Skeletal muscle satellite cell (primary cell): ENCODE data around the gene U2AF1L4. TPM values are rescaled to one million over a fixed set of nuclear protein-coding genes. Genes with fewer than 3 reads are reported as not detected.

Experiments used
- H3K27me3 ChIP-seq: 2 replicates; pipeline ENCODE4 v1.7.0; 2013; ENCODE audit warnings: low read length; ENCODE audit not compliant: control insufficient read depth, insufficient read depth
- H3K36me3 ChIP-seq: 2 replicates; pipeline ENCODE4 v1.7.0; 2013; ENCODE audit warnings: mild to moderate bottlenecking, control low read depth, low read length; ENCODE audit not compliant: insufficient read depth
- H3K4me1 ChIP-seq: 2 replicates; pipeline ENCODE4 v1.7.0; 2013; ENCODE audit warnings: low read length; ENCODE audit not compliant: control insufficient read depth, insufficient read depth
- H3K4me2 ChIP-seq: 2 replicates; pipeline ENCODE4 v1.7.0; 2013; ENCODE audit warnings: mild to moderate bottlenecking, low read length
- H3K4me3 ChIP-seq: 2 replicates; pipeline ENCODE4 v1.7.0; 2013; ENCODE audit warnings: low read length
- H3K9ac ChIP-seq: 2 replicates; pipeline ENCODE4 v1.7.0; 2013; ENCODE audit warnings: mild to moderate bottlenecking, low read depth, low read length, moderate library complexity
- H3K9me3 ChIP-seq: replicated peaks from 2 replicates; pipeline ENCODE4 v1.7.0; 2013; ENCODE audit warnings: mild to moderate bottlenecking, control low read depth, low read length
- total RNA-seq: library from RNA; depleted of rRNA; stranded (reverse); fragments of >200 nt; gene quantifications from 2 replicates; pipeline ENCODE4 v1.2.3, GENCODE V29; 2012; rRNA removed

The U2AF1L4 gene, protein sequence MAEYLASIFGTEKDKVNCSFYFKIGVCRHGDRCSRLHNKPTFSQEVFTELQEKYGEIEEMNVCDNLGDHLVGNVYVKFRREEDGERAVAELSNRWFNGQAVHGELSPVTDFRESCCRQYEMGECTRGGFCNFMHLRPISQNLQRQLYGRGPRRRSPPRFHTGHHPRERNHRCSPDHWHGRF
- total RNA-seq: 2.4 and 9.1 TPM in 2 replicates

DNA sequence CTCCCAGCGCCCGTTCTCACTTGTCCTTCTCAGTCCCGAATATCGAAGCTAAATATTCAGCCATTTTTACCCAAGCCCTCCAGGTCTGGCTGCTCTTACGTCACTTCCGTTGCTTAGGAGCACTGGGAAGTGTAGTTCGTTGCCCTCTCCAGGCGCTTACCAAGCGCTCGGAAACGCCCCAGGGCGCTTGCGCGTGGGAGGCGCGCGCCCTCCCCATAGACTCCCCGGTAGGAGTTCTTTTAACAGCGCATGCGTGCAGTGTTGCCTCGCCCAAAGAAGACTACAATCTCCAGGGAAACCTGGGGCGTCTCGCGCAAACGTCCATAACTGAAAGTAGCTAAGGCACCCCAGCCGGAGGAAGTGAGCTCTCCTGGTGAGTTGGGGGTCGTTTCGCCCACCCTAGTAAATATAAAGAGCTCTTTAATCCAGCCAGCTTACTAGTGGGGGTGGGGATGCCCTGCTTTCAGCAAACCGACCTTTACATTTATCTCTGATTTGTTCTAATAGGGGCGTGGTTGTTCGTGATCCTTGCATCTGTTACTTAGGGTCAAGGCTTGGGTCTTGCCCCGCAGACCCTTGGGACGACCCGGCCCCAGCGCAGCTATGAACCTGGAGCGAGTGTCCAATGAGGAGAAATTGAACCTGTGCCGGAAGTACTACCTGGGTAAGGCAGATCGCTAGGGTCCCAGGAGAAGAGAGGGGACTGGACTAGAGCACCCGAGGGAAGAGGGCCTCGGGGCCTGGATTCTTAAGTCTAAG is at the start of gene U2AF1L4, which contains the start of gene PSENEN:
U2AF1L4 (minus strand) TSS at position 91 of the 759 bp plus-strand sequence; CDS start at position 64, 27 bp downstream.
PSENEN (plus strand) TSS at position 324 of the 759 bp plus-strand sequence; CDS start at position 604, 280 bp downstream.
- Histone ChIP-seq H3K4me3 (peak within 1 kb of the TSS; percentile 85), H3K36me3 (peaks cover 4% of the 10 kb centered on the region), H3K9me3 (no peaks in the 10 kb centered on the region), H3K4me1 (peaks cover 22% of the 10 kb centered on the region), H3K9ac (peak within 1 kb of the TSS; percentile 89), H3K27me3 (no peaks in the 10 kb centered on the region), H3K4me2 (peak within 1 kb of the TSS; percentile 95)

DNA sequence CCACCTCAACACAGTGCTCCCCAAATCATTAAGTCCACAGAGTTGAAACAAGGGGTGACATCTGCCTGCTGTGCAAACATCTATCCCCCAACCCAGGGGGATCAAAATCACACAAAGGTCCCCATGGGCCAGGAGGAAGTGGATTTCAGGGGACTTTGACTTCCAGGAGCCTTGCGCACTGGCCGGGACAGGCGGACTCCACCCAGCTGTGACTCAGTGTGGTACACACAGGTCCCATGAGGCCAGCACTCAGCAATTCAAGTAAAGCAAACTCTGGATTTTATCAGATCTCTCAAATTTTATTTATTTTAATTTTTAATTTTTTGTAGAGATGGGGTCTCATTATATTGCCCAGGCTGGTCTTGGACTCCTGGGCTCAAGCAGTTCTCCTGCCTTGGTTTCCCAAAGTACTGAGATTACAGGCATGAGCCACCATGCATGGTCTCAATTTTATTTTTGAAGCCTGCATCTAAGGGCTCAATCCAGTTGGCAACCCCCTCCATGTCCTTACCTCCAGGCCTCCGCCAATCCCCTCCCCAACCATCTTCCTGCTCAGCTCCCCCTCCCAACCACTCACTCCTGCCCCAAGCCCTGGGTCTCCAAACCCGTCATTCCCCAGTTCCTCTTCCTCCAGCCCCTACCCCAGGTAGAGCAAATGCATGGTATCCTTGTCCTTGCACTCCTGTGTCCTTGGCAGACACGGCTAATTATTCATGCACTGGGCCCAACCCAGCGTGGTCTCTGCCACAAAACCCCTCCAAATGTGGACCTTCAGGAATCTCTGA is 48.4 kb upstream of the U2AF1L4 start:
- no peak overlapping the region for H3K4me3 ChIP-seq

DNA sequence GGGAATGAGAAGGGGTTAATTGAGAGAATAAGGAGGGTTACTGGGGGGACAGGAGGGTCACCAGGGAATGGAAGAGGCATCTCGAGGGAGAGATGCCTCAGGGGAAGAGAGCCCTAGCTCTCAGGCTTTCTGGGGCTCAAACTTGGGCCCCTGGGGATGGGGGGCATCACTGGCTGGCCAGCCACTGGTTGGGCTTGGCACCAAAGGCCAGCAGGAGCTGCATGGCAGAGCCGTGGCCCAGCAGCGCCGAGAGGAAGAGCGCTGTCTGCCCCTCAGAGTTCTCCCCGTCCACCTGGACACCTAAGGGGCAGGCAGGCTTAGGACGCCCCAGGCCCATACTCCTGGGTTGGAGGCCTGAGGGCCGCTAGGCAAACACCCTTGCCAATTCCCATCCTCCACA is 47.7 kb upstream of the U2AF1L4 start:
- H3K27me3 ChIP-seq: peaks cover 21% of the 10 kb centered on the region
- H3K36me3 ChIP-seq: no peaks in the 10 kb centered on the region
- H3K9me3 ChIP-seq: no peaks in the 10 kb centered on the region
- no peak overlapping the region for H3K4me3 ChIP-seq
- no peak overlapping the region for H3K9ac ChIP-seq
- H3K4me1 ChIP-seq: peaks cover 4% of the 10 kb centered on the region
- H3K4me2 ChIP-seq: no peak overlapping the region

More for the DNA sequence above, 48.4 kb upstream of the U2AF1L4 start:
- Histone ChIP-seq H3K9me3 (no peaks in the 10 kb centered on the region), H3K9ac (no peak overlapping the region), H3K4me1 (peaks cover 4% of the 10 kb centered on the region), H3K4me2 (no peak overlapping the region), H3K27me3 (peaks cover 26% of the 10 kb centered on the region), H3K36me3 (no peaks in the 10 kb centered on the region)

DNA sequence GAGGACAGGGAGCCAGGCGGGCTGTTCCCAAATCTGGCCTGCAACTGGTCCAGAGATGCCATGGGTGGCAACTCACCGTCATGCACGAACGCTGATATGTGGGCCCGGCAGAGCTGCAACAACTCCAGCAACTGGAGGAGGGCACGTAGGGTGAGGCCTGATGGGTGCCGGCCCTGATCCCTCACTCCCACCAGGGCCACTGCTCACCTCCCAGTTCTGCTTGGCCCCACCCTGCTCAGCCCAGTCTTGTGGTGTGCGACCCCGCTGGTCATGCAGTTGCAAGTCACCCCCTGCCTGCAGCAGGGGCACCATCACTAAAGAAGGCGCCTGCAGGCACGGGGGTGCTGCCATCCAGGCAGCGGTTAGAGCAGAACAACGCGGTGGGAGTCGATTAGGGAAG is 47.1 kb upstream of the U2AF1L4 start:
- Histone ChIP-seq H3K9me3 (no peaks in the 10 kb centered on the region), H3K36me3 (no peaks in the 10 kb centered on the region), H3K9ac (no peak overlapping the region), H3K4me2 (no peak overlapping the region), H3K27me3 (peaks cover 17% of the 10 kb centered on the region), H3K4me3 (no peak overlapping the region), H3K4me1 (peaks cover 4% of the 10 kb centered on the region)

DNA sequence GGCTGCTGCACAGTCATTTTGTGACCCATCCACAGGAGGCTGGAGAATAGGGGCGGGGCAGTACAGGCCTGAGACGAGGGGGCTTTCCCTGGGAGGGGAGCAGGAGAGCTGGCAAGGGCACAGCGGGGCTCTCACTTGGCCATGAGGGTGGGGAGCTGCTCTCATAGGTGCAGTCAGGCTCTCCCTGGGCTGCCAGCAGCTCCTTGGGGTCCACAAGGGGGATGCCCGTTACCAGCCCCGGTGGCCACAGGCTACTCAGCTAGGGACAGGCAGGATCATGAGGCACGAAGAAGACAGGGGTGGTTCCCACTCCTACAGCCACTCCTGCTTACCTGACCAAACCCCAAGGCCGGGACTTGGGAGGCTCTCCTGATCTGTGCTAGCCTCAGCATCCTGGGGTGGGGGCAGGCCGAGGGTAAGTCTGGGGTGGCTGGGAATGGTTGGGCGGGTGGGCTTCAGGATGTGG is 46.6 kb upstream of the U2AF1L4 start:
- H3K9ac ChIP-seq: no peak overlapping the region
- H3K27me3 ChIP-seq: peaks cover 13% of the 10 kb centered on the region
- H3K4me2 ChIP-seq: no peak overlapping the region
- no peaks in the 10 kb centered on the region for H3K36me3 ChIP-seq
- no peak overlapping the region for H3K4me3 ChIP-seq
- H3K9me3 ChIP-seq: no peaks in the 10 kb centered on the region
- H3K4me1 ChIP-seq: peaks cover 4% of the 10 kb centered on the region

DNA sequence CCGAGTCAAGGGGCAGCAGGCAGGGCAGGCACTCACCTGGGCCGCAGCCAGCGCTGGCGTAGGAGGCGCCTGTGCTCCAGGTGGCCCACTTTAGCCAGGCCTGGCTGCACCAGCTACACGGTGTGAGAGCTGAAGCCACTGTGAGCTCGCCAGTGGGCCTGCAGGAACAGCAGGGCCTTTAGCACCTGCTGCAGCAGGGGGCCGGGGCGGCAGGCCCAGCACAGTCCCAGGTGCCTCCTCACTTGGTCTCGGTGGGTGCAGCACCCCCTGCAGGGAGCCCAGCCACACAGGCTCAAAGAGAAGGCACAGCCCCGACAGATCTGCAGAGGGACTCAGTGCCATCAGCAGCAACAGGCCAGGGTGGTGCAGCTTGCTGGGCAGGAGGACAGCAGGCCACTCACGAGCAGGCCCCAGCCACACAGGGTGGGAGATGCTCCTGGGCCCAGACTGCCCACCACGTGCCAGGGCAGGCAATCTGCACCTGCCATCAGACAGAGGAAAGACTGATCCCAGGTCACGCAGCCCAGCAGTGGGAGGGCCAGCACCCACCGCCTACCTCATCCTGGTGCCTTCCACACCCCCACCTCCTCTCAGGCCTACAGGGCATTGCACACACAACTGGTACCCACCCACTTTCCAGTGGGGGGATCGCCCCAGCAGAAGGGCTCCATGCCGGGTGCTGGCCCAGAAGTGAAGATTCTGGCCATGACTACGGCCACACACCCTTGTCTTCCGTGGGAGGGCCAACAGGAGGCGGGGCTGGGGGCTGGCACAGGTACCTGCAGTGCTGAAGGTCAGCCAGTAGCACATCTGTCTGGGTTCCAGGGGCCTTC is 46.0 kb upstream of the U2AF1L4 start:
- Histone ChIP-seq H3K27me3 (peaks cover 6% of the 10 kb centered on the region), H3K4me1 (peaks cover 4% of the 10 kb centered on the region), H3K36me3 (no peaks in the 10 kb centered on the region), H3K9ac (no peak overlapping the region), H3K4me2 (no peak overlapping the region), H3K4me3 (no peak overlapping the region), H3K9me3 (no peaks in the 10 kb centered on the region)

DNA sequence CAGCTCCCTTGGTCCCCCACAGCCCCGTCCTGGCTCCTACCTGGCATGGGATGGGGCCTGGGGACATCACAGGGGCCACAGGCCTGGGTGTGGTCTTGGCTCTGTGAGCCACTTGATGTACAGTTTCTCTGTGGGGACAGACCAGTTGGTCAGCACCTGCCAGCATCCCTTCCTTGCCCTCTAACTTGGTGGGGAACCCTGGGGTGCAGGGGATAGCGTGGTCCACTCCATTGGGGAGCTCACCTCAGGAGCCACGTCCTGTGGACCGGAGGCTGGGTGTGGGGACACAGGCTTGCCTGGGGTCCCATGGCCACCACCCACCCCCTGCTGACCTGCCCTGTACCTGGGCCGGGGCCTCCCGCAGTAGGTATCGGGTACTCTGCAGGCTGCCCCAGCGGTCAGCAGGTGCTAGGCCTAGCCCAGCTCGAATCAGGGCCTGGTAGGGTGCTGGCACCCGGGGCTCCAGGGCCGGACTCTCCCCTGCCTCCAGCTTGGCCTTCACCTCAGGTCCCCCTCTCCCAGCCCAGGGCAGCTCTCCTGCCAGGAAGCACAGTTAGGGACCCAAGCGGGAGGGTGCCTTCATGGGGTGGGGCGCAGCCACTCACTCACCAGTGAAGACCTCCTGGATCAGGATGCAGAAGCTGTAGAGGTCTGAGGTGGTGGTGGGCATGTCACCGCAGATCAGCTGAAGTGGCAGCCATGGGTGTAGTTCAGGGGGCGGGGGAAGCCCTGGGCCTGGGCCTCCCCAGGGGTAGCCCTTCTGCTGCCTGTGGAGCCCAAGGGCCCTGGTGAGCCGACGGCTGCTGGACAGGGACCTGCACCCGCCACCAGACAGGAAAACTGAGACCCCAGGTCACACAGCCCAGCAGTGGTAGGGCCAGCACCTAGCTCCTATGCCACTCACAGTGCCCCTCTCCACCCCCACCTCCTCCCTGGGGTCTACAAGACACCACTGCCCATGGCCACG is 45.0 kb upstream of the U2AF1L4 start:
- H3K4me3 ChIP-seq: no peak overlapping the region
- no peak overlapping the region for H3K9ac ChIP-seq
- no peak overlapping the region for H3K4me2 ChIP-seq
- H3K9me3 ChIP-seq: no peaks in the 10 kb centered on the region
- H3K27me3 ChIP-seq: no peaks in the 10 kb centered on the region
- no peaks in the 10 kb centered on the region for H3K36me3 ChIP-seq
- H3K4me1 ChIP-seq: peaks cover 4% of the 10 kb centered on the region

DNA sequence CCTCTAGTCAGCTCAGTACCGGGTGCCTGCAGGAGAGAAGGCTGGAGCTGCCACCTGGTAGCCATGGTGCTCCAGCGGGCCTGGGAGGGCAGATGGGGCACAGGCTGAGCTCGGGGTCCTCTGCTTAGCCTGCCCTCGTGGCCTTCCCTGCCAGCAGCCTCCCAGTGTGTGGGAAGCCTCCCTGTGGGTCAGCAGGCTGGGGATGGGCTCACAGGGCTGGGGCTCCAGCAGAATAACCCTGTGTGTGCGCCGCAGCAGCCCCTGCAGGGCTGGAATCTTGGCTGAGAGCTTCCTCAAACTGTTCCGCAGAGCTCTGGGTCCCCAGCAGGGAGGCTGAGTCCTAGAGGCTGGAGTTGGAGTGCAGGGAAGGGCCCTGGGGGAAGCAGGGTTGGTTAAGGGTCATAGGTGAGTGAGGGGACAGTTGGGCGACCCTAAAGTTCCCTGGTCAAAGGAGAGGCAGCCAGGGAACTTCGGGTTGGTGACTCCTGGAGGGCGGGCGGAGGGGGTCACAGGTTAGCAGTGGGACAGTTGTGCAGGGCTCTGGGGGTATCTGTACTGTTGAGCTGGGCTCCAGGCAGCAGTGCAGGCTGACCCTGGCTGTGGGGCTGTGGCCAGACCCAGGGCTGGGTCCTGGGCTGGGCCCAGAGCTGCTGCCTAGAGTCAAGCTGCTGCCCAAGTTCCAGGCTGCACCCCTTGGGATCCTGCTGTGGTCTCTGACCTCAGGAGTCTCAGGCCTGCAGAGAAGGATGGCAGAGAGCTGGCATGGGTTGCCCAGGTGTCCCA is 44.2 kb upstream of the U2AF1L4 start:
- Histone ChIP-seq H3K36me3 (no peaks in the 10 kb centered on the region), H3K4me3 (no peak overlapping the region), H3K4me2 (no peak overlapping the region), H3K9ac (no peak overlapping the region), H3K27me3 (no peaks in the 10 kb centered on the region), H3K4me1 (peaks cover 4% of the 10 kb centered on the region), H3K9me3 (no peaks in the 10 kb centered on the region)

DNA sequence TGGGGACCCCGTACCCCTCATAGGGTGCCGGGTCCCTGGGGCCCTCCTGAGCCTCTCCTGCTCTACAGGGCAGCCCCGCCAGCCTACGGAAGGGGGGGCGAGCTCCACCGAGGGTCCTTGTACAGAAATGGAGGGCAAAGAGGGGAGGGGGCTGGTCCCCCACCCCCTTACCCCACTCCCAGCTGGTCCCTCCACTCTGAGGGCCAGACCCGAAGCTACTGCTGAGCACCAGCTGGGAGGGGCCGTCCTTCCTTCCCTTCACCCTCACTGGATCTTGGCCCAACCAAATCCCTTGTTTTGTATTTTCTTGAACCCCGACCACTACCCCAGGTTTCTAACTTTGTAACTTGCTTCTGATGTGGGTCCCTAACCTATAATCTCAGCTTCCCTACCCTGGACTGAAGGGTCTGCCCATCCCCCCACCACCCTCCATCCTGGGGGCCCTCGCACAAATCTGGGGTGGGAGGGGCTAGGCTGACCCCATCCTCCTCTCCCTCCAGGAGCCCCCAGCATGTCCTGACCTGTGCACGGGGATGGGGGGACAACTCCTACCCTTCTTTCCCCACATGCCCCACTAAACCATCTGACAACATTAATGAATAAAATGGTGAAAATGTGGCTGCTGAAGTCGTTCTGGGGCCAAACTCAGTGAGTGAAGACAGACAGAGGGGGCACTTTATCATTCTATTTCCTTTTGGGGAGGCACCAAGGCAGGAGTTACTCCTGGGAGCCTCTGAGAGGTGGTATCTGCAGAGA is 43.2 kb upstream of the U2AF1L4 start:
- no peak overlapping the region for H3K9ac ChIP-seq
- H3K4me2 ChIP-seq: no peak overlapping the region
- H3K4me1 ChIP-seq: peaks cover 4% of the 10 kb centered on the region
- H3K9me3 ChIP-seq: no peaks in the 10 kb centered on the region
- H3K27me3 ChIP-seq: no peaks in the 10 kb centered on the region
- H3K4me3 ChIP-seq: no peak overlapping the region
- H3K36me3 ChIP-seq: no peaks in the 10 kb centered on the region
